Activated T-helper 1 cell treated with anti-CD3 and anti-CD28 coated beads, Interleukin-2, amount 50 U/mL, for 16 hours (primary cell): ENCODE measurements around the gene ARID3A.
"Not testable (repeated sequence)": the region's sequence is repeated elsewhere in the genome, so short reads cannot be mapped to it uniquely, and the experiment has no call there.

Source experiments
- DNase-seq, 2 donors: peaks; one replicate each; pipeline ENCODE4 v3.0.0-alpha.2; 2020; ENCODE audit warnings: low read depth in 1 of 2, low spot score in 1 of 2

Gene ARID3A

DNA sequence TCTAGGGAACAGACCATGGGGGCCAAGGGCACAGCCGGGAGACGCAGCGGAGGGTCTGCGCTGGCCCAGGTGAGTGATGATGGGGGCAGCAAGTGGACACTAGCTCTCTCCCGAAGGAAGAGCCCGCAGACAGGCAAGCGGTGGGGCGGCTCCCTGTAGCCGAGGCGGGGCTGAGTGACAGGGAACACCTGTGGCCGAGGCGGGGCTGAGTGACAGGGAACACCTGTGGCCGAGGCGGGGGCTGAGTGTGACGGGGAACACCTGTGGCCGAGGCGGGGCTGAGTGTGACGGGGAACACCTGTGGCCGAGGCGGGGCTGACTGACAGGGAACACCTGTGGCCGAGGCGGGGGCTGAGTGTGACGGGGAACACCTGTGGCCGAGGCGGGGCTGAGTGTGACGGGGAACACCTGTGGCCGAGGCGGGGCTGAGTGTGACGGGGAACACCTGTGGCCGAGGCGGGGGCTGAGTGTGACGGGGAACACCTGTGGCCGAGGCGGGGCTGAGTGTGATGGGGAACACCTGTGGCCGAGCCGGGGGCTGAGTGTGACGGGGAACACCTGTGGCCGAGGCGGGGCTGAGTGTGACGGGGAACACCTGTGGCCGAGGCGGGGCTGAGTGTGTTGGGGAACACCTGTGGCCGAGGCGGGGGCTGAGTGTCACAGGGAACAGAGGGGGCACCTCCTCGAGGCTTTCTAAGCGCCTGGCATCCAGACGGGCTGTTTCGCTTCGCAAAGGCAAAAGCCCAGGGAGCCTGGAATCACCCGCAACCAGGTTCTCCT, 34.2 kb upstream of the ARID3A start:
- not testable (repeated sequence) for DNase-seq

DNA sequence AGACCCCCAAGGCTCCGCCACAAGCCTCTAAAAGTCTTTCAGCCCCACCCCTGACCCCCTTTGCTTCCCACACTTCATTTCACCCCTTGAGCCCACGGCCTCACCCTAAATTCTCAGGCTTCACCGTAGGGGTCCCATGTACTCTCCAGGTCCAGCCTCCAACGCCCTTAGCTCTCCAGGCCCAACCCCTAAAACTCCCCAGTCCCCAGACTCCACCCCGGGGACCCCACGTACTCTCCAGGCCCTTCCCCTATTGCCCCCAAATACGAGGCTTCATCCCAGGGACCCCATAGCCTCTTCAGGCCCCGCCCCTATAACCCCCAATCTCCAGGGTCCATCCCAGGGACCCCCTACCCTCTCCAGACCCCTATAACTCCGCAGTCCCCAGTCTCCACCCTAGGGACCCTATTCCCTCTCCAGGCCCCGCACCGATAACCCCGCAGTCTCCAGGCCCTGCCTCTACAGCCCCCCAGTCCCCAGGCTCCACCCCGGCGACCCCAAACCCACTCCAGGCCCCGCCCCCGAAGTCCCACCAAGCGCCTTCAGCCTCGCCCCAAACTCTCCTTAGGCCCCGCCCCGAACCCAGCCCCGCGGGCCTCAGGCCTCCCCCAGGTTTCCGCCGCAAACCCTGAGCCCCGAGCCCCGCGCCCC, 33.5 kb upstream of the ARID3A start:
- DNase-seq, result no peak

DNA sequence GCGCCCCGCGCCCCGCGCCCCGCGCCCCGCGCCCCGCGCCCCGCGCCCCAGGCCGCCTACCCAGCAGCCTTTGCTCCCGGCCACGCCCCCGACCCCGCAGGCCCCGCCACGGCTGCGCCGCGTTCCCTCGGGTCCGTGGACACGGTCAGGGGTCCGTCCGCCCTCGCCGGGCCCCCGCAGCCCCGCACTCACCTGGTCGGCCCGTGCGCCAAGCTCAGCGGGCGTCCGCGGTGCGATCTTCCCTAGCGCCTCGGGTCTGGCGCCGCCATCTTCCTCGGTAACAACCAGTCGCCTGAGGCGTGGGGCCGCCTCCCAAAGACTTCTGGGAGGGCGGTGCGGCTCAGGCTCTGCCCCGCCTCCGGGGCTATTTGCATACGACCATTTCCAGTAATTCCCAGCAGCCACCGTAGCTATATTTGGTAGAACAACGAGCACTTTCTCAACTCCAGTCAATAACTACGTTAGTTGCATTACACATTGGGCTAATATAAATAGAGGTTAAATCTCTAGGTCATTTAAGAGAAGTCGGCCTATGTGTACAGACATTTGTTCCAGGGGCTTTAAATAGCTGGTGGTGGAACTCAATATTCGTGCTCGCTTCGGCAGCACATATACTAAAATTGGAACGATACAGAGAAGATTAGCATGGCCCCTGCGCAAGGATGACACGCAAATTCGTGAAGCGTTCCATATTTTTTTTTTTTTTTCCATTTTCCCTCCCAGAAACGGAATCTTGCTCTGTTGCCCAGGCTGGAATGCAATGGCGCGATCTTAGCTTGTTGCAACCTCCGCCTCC, 32.7 kb upstream of the ARID3A start, which contains the start of the genes MED16 and RNU6-9:
Gene MED16, minus strand, starts transcription at position 294 of the 796 bp plus-strand sequence. CDS start 2,056 bp downstream, outside the sequence.
Gene RNU6-9, plus strand, starts transcription at position 591 of the 796 bp plus-strand sequence.
- peak; percentile 73 to 83 for DNase-seq

DNA sequence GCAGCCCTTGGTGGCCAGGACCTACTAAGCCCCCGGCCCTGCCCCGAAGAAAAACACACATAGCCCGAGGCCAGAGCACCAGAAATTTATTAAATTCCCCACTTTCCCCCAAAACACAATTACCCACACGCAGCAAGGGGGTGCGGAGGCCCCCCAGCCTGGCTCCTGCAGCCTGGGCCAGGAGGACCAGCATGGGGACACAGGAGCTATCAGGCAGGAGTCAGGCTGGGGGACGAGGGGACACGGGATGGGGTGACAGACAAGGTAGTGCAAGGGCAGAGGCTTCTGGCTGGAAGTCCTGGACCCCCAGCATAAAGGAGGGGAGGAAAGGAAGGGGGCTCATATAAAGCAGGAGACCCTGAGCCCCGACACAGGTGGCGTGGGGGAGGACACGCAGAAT, 29.4 kb upstream of the ARID3A start:
- DNase-seq, result no peak

DNA sequence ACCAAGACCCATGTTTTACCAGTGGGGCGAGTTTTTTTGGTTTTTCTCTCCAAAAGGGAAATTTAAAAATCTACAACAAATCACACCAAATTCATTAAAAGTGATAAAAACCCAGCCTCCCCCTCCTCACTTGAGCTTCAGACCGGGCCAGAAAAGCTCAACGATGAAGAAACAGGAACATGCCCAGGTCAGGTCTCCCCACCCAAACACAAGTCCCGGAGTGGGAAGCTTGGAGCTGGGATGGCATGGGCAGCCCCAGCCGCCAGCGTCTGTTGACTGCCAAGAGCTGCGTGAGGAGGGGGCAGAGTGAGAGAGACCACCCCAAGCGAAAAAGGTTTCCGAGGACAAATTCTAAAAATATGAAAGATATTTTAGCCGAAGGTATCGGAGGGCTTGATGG, 28.8 kb upstream of the ARID3A start:
- DNase-seq, result no peak

DNA sequence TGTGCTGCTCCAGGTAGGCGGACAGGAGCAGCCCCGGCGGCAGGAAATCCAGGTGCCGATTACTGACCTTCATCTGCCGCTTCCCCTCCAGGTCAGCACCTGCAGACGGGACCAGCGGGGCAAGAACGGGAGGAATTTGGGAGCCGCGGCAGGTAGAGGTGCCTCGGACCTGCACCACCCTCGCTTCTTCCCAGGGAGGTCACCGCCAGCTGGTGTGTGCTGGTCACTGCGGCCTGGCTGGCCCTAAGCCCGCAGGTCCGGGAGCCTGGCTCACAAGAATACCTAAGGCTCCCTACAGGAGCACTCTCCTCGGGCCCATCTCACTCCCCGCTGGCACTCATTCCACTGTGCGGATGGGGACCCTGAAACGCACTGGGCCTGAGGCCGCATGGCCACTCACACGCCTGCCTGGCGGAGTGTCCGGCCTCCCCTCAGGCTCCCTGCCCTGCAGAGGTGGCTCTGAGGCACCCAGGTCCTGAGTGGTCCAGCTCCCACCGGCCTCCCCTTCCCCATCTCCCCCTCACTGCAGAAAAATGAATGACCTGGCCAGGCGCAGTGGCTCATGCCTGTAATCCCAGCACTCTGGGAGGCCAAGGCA, 28.3 kb upstream of the ARID3A start:
- no peak for DNase-seq

DNA sequence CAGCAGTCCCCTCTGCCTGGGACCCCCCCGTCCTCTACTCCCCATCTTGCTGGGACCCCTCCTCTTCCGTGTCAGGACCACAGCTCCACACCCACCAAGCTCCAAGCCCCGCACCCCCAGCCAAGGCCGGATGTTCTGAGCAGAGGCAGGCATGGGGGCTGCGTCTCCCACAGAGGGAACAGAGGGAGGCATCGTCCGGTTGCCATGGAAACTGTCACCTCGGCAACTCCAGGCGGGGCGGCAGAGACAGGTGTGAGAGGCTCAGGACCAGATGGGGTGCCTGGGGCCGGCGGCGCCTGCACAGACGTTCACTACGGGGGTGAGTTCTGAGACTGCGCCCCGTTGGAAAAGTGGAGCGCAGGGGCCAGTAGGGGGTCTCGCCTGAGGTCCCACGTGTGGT, 27.2 kb upstream of the ARID3A start:
- no peak for DNase-seq

DNA sequence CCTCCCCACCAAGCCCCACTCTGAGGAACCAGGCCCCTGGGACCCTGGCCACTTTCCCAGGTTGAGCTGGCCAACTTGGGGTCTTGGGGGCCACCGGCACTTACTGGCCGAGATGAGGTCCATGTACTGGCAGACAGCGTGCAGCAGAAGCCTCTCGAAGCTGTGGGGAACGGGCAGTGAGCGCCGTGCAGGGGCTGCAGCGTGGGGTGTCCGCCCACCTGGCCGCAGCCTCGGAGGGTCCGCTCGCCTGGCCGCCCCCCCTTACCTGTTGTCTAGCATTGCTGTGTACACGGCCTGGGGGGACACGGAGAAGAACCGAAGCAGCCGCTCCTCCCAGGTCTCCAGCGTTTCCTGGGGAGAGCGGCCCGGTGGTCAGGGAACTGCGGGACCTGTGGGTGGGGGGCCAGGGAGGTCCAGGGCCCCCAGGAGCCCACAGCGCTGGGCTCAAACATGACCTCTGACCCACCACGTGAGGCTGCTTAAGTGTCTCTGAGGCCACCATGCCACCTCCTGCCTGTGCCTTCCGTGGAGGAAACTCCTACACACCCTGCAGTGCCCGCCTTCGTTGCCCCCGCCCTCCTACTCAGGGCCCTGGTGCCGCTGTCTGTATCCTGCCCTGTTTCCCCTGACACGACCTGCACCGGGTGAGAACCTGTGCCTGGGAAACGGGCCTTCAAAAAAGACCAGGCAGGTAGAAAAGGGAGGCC, 26.3 kb upstream of the ARID3A start:
- no peak for DNase-seq

DNA sequence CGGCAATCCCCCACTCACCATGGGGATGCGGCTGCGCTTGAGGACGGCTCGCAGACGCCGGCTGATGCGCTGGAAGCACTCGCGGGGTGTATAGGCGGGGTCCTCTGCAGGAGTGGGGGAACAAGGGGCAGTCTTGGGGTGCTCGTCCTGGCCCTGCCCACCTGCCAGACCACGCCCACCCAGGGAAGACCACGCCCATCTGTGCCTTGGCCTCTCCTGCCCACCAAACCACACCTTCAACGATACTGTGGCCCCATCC, 25.9 kb upstream of the ARID3A start:
- no peak for DNase-seq

DNA sequence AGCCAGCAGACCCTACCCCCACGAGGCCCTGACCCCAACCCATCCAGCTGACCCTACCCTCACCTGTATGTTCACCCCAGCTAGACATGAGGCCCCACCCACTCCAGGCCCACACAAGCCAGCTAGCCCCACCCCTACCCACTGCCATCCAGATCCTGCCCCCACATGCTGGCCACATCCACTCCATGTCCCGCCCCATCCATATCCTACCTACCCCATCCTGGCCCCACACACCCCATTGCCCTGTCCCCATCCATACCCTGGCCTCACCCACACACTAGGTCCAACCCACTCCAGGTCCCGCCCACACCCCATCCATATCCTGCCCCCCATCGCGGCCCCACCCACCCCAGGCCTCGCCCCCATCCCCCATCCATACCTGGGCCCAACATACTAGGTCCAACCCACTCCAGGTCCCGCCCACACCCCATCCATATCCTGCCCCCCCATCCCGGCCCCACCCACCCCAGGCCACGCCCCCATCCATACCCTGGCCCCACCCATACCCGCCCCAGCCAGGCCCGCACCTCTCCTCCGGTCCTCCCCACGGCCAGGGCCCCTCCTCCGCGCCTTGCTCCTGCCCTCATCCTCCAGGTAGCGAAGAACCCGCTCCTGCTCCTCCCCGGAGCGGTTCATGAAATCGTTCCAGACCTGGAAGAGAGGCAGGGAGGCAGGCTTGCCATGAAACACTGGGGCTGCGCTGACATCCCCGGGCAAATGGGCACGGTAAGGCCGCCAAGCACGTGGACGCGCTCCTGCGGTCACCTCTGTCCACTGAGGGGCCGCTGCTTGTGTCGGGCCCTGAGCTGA, 25.3 kb upstream of the ARID3A start:
- DNase-seq, result no peak

DNA sequence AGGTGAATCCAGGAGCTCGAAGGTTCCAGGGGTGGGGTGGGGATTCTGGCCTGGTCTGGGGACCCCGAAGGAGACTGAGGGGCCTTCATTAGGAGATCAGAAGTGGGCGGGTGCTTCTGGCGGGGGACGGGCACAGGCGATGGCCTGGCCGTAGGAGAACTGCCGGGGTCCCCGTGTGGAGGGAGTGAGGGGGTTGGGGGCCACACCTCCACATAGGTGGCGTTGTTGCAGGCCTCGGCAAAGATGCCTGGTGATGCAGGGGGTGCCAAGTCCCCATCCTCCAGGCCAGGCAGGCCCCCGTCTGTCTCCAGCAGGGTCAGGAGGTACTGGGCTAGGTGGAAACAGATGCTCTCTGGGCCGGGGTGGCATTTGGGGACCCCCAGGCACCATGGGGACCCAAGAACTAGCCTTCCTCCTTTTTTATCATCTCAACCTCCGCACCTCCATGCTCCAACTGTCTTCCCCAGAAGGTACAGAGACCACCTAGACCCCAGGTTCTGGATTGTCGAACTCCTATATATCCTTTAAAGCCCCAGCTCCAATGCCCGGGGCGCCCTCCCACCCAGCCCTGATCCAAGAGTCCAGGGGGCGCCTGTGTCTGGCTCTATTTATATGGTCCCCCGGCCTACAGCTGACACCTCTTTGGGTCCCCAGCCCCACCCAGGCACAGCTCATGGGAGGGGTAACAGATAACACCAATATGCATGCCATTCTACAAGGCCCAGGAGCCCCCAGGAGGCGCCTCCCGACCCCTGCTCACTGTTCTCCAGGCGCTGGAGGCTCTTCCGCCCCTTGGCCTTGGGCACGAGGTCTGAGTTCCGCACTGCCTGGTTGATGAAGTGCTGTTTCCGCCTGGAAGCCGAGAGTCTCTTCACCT, 24.4 kb upstream of the ARID3A start:
- DNase-seq, result no peak

DNA sequence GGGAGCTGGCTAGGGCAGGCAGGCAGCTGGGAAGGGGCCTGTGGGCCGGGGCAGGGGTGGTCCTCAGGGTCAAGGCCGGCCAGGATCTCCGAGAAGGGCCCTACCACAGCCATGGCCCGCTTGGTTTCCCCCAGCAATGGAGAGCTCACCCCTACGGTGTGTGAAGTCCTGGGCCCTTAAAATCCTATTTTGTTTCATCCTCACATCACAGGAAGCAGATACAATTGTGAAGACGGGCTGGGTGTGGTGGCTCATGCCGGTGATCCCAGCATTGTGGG, 23.8 kb upstream of the ARID3A start:
- no peak for DNase-seq

DNA sequence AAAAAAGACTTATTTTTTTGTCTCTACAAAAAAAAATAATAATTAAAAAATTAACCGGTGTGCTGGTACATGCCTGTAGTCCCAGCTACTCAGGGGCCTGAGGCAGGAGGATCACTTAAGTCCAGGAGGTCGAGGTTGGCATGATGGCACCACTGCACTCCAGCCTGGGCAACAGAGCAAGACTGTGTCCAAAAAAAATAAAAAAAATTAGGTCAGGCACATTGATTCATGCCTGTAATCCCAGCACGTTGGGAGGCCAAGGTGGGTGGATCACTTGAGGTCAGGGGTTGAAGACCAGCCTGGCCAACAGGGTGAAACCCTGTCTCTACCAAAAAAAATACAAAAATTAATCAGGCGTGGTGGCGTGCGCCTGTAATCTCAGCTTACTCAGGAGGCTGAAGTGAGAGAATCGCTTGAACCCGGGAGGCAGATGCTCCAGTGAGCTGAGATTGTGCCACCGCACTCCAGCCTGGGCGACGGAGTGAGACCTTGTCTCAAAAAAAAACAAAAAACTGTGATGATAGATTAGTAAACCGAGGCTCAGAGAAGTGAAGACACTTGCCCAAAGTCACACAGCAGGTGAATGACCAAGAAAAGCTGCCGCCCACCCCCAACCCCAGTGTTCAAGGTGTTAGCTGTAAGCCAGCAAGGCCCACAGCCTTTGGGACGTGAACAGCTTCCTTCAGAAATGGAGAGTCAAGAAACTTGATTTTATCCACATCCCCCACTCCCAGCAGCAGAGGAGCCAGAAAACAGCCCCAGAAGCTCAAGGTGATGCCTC, 23.2 kb upstream of the ARID3A start:
- DNase-seq, result no peak

DNA sequence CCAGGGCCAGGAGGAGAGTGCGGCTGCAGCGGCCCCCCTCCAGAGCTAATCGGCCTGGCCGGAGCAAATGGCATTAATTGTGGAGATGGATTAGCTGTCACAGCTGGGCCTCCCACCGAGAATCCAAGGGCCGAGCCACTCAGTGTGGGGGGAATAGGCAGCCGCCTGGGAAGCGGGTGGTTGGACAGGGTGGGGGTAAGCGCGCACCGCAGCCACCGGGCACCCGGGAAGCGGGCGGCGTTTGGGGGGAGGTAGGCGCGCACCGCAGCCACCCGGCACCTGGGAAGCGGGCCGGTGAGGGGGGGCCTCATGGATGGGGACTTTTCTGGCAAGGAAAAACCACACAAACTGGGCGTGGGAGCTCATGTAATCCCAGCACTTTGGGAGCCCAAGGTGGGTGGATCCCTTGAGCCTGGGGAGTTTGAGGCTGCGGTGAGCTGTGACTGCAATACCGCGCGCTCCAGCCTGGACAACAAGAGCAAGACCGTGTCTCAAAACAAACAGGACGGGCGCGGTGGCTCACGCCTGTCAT, 22.5 kb upstream of the ARID3A start:
- no peak for DNase-seq

DNA sequence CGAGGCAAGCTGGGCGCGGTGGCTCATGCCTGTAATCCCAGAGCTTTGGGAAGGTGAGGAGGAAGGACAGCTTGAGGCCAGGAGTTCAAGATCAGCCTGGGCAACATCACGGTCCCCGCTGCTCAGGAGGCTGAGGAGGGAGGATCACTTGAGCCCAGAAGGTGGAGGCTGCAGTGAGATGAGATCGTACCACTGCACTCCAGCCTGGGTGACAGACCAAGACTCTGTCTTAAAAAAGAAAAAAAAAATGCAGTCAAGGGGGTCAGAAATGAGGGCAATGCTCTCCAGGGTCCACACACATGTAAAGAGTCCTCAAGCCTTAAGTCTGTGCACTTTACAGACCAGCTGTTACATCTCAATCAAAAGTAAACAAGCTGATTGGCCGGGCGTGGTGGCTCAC, 21.3 kb upstream of the ARID3A start:
- no peak for DNase-seq

DNA sequence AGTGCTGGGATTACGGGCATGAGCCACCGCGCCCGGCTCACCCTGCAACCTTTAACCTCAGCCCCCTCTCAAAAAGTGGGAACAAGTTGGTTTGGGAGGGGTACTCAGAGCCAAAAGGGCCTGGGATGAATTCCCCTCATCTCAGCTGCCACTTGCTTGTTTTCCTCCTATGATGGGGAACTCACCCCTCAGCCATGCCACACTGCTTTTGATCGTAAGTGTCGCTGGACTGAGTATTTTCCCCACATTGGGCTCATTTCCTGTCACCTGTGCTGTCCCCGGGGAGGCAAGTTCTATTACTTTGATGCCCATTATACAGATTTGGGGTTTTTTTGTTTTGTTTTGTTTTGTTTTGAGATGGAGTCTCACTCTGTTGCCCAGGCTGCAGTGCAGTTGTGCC, 19.4 kb upstream of the ARID3A start:
- no peak for DNase-seq

DNA sequence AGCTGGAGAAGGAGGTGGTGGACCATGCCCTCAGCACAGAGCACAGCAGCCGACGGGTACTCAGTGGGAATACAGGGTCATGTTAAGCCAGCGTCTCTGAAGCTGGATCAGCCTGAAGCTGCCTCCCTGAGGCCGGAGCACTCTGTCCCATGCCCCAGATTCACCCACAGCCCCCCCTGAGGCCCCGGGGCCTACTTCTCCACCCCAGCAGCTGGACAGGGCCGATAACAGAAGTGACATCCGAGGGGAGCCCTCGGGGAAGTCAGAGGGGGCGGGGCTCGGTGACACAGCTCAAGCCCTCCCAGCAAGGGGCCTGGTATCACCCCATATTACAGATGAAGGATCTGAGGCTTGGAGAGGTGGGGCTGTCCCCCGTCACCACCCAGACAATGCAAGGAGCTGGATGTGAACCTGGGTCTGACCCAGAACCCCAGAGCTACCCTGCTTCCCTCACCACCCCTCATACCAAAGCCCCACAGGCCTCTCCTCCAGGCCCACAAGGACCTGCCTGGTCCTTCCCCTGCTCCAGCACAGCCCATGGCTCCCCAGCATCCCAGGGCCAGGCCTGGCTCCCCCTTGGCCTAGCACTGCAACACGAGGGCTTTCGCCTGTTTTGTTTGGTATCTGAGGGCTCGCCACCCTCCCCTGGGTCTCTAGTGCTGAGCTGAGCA, 18.5 kb upstream of the ARID3A start:
- no peak for DNase-seq
